C4-2B (cell line): ENCODE results near the gene NUP42.
"Not testable (repeated sequence)": the region's sequence is repeated elsewhere in the genome, so short reads cannot be mapped to it uniquely, and the experiment has no call there.

Experiments
- H3K27ac ChIP-seq: fragments of 450-650 bp; 2 replicates; pipeline ENCODE4 v1.5.1; 2017
- ZFX ChIP-seq: fragments of 450-650 bp; IDR thresholded peaks from 2 replicates; pipeline ENCODE4 v1.6.1; 2017
- TF ChIP-seq, protein P1 (sequence below): fragments of 450-650 bp; conservative IDR thresholded peaks from 2 replicates; pipeline ENCODE4 v1.5.1; 2017; ENCODE audit warnings: mild to moderate bottlenecking

Gene NUP42

DNA sequence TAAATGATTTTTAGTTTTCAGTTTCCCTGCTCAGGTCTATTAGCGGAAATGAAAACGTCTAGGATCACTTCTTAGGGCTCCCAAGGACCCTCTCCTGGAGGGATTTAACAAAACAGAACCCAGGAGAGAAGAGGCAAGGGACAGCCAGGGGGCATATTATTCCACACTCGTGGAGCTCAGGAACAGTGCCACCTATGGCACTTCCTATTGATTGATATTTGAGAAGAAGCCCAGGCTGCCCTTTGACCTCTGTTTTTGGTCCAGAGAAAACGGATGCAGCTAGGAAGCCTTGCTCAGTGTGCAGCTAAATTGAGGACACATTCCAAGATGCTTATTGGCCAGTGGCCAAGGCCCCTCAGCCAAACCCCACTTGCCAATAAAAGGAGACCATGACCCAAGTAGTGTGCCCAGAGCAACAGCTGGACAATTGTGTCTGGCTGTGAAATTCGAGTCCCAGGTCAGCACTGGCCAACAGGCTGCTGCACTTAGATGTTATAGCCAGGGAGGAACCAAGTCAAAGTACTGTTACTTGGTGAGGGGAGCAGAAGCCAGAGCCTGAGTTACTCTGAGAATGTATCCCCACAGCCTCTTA, 40.7 kb downstream of the NUP42 start:
- H3K27ac ChIP-seq: no peak overlapping the region
- TF ChIP-seq, protein P1, sequence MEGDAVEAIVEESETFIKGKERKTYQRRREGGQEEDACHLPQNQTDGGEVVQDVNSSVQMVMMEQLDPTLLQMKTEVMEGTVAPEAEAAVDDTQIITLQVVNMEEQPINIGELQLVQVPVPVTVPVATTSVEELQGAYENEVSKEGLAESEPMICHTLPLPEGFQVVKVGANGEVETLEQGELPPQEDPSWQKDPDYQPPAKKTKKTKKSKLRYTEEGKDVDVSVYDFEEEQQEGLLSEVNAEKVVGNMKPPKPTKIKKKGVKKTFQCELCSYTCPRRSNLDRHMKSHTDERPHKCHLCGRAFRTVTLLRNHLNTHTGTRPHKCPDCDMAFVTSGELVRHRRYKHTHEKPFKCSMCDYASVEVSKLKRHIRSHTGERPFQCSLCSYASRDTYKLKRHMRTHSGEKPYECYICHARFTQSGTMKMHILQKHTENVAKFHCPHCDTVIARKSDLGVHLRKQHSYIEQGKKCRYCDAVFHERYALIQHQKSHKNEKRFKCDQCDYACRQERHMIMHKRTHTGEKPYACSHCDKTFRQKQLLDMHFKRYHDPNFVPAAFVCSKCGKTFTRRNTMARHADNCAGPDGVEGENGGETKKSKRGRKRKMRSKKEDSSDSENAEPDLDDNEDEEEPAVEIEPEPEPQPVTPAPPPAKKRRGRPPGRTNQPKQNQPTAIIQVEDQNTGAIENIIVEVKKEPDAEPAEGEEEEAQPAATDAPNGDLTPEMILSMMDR: no peak
- no peak for TF ChIP-seq ZFX

- H3K27ac ChIP-seq: not testable (repeated sequence)
Measured at GRCh38 chr7:23224364-23224763, 42.5 kb downstream of the NUP42 start.

- no peak overlapping the region for H3K27ac ChIP-seq
- TF ChIP-seq ZFX: no peak
- TF ChIP-seq, protein P1: no peak
Measured at GRCh38 chr7:23226844-23227450, 45.1 kb downstream of the NUP42 start.

- no peak overlapping the region for H3K27ac ChIP-seq
- TF ChIP-seq ZFX: no peak
- TF ChIP-seq, protein P1: no peak
Measured at GRCh38 chr7:23228412-23228811, 46.6 kb downstream of the NUP42 start.

DNA sequence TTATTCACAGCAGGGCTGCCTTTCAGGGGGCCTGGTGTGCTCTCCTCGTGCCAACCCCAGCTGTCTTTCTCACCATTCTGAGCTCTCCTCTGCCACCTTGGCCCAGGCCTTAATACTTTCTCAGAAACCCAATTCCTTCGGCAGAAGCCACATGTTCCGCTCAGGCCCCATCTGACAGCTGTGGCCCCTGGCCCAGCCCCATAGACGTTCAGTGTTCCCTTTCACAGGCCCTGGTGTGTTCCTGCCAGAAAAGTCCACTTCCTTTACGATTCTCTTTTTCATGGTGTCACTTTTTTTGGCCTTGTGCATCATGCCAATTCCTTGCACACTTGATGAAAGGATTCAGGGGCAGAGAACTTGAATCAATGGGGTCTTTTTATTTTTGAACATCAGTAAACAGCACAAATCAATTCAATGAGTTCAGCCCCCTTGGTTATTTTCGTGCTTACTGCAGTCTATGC, 48.8 kb downstream of the NUP42 start:
- TF ChIP-seq ZFX: no peak
- TF ChIP-seq, protein P1: no peak
- no peak overlapping the region for H3K27ac ChIP-seq

GRCh38 chr7:23232966-23233365, 51.1 kb downstream of the NUP42 start:
- no peak for TF ChIP-seq ZFX
- TF ChIP-seq, protein P1: no peak
- no peak overlapping the region for H3K27ac ChIP-seq

DNA sequence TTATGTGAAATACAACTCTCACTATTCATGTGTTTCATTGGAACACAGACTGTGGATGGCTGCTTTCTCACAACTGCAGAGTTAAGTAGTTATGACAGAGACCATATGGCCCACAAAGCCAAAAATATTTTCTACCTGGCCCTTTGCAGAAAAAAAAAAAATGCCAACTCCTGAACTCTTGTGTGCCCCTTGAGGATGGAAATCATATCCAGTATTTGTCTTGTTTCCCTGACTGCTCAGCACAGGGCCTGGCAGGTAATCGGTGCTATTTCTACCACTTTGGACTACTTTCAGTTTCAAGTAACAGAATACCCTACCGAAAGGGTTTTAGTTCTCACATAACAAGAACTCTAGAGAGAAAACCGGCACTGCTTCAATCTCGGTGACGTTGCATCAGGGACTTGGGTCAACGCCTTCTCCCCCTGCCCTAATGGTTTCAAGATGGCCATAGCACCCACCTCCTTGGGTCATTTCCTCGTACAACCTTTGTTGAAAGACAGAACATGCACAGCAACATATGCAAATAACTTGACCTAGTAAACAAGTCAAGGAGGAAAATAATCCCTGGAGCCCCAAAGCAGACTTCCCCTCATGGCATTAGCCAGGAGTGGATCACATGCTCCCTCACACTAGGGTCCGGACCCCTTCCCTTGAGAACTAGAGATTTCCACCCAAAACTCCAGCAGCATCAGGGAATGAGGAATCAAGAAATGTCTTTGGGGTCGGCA, 52.9 kb downstream of the NUP42 start:
- no peak overlapping the region; the same call in 1 of the 2 replicates for H3K27ac ChIP-seq
- TF ChIP-seq ZFX: no peak
- TF ChIP-seq, protein P1: no peak
